Activated CD8-positive, alpha-beta memory T cell treated with anti-CD3 and anti-CD28 coated beads, Interleukin-2, amount 50 U/mL, for 1 hour (primary cell): ENCODE measurements around the gene ARFGEF3.
"Not testable (repeated sequence)": the region's sequence is repeated elsewhere in the genome, so short reads cannot be mapped to it uniquely, and the experiment has no call there.

Source experiments
- DNase-seq: peaks from one replicate; pipeline ENCODE4 v3.0.0-alpha.2; 2020; ENCODE audit errors: extremely low read depth

ARFGEF3 gene

DNA sequence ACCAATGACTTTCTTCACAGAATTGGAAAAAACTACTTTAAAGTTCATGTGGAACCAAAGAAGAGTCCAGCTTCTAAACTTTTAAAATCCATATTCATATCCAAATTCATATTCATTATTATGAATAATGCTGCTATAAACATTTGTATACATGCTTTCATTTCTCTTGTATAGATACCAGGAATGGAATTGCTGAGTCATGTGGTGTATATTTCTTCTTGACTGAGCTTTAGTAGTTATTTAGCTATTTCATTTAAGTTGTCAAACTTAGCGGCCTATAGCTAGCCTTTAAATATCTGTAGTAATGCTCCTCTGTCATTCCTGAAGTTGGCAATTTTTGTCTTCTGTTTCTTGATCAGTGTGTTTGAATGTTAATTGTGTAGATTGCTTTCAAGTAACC, 196.2 kb downstream of the ARFGEF3 start:
- DNase-seq = no peak

DNA sequence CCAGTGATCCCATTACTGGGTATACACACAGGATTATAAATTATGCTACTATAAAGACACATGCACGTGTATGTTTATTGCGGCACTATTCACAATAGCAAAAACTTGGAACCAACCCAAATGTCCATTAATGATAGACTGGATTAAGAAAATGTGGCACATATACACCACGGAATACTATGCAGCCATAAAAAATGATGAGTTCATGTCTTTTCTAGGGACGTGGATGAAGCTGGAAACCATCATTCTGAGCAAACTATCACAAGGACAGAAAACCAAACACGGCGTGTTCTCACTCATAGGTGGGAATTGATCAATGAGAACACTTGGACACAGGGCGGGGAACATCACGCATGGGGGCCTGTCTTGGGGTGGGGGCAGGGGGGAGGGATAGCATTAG, 206.9 kb downstream of the ARFGEF3 start:
- DNase-seq = not testable (repeated sequence)

DNA sequence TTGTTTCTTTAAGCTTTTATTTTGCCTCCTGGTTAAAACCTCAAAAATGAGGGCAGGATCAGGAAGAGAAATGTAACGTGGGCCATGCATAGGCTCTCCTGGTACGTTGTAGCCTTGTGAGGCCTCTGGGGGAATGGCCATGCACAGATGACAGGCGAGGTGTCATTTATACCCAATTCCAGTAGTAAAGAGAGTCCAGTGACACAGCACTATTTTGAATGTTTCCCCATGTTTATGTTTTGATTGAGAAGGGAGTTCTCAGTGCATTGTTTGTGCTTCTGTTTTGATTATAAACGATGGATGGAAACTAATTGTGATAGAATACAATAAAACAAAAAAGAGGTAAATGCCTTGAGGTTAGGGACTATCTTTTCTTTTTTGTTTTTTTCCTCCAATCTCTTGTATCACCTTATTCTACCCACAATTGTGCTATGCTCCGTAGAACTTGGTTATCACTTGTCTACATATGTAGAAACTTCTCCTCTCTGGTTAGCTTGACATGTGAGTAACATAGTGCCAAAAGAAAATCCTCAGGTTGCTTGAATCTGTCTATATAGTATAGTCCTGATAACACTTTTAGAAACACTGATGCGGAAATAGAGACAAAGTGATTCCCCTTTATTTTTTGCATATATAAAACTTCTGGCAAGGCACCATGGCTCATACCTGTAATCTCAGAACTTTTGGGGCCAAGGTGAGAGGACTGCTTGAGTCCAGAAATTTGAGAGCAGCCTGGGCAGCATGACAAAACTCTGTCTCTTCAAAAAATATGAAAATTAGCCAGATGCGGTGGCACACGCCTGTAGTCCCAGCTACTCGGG, 209.1 kb downstream of the ARFGEF3 start:
- no peak for DNase-seq

DNA sequence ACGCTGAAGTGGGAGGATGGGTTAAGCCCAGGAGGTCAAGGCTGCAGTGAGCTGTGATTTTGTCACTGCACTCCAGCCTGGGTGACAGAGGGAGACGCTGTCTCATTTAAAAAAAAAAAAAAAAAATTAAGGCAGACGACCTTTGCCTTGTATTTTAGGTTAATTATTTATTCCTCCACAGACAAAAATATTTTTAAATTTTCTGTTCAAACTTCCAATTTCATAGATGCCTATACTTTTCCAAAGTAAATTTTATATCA, 209.6 kb downstream of the ARFGEF3 start:
- DNase-seq = no peak

DNA sequence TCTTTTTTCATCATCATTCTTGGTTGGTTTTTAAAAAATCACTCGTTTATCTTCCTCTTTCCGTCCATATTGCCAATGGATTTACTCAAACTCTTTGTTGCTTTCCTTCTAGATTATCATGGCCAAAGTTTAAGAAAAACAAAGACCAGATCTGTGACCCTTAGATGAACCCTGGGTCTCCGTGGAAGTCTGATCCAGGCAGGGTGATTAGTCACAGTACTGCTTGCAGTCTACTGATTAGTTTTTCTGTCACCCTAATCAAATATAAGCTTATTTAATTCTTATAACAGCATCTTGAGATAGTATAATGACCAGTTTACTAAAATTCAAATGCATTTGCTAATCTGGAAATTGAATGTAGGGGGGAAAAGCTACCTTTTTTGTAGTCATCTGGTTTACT, 210.0 kb downstream of the ARFGEF3 start:
- no peak for DNase-seq

DNA sequence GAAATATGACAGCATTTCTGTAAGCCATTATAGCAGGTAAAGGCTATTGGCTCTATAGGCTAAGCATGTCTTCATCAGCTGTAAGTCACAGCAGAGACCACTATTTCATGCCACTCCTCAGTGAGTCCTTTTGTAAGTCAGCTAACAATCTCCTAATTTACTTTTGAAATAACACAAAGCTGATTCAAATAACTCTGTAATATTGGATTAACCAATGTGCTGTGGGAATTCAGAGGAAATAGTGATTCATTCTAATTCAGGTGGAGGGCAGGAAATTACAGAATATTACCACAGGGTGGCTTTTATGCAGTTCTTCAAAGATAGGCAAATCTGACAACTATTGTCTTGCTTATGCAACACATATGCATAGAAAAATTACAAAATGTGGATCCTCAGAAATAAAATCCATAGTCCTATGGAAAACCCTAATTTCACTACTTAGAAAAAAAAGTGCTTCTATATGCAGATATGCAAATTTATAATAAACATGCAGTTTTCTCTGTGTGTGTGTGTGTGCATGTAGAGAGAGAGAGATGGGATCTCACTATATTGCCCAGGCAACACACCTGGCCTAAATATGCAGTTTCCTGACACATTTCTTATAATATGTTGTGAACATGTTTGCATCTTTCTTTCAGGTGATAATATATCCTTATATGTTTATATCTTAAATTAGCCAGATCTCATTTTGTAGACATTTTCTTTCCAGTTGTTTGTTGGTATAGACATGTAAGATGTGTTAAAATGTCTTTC, 211.1 kb downstream of the ARFGEF3 start:
- DNase-seq = no peak

DNA sequence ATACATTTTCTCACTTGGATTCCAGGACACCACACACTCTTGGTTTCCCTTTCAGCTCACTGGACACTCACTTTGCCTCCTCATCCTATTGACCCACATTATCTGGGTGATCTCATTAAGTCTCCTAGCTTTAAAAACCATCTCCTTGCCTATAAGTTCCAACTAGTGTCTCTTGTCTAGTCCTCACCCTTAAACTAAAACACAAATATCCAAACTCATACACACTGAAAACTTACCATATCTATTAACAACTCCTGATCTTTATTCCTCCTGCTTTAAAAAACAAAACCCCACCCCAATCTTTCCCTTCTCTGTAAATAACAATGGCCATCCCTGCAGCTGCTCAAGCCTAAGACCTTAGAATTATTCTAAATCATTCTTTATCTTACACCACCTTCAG, 212.5 kb downstream of the ARFGEF3 start:
- DNase-seq = no peak

DNA sequence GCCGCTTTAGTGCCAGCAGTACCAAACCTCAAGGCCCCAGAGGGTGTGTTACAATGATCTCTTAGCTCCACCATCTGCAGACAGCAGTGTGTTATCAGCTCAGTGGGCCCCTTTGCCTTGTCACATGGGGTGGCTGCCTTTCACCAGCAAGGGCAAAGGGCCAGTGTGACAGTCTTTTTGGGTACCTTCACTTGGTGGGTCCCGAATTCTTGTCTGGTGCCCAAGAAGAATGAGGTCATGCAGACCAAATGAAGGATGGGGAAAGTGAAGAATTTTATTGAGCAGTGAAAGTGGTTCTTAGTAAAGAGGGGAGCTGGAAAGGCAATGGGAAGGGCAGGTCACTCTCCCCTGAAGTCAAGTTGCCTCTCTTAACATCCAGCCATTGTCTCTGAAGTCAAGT, 213.1 kb downstream of the ARFGEF3 start:
- no peak for DNase-seq

DNA sequence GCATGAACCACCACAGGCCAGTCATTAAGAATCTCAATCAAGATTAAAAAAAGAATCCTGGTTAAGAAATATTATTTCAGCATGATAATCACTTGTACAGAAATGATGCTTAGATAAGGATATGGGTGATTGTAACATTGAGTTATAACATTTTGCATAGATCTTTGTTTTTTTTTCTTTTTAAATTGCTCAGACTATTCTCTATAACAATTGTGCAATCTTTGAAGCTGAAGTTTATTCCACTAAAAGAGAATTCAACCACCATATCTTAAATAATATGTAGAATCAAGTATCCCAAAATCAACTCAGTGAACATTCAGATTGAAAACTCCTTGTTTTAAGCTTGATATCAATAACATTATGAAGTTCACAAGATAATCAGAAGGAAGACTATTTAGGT, 215.3 kb downstream of the ARFGEF3 start:
- DNase-seq = no peak

DNA sequence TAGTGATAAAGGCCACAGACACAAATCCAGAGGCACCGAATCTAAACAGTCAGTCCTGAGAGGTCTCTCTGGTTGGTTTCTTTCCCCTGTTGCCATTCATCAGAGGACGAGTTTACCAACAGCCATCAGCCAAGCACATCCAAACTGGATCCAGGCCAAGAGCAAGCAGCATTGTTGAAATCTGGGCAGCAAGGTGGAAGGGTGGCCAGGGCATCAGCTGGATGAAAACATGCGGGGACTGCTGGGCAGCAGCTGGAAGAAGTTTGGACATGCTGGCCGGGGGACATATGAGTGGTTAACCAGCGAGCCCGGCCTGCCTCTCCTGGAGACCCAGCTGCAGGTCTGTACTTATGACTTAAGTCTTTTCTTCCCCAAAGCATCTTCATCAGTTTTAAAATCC, 216.1 kb downstream of the ARFGEF3 start, which contains the start of gene SMIM28:
Gene SMIM28 (plus strand): TSS at position 62 of the 400 bp plus-strand sequence. CDS start 168 bp downstream, at position 230.
- DNase-seq = no peak

DNA sequence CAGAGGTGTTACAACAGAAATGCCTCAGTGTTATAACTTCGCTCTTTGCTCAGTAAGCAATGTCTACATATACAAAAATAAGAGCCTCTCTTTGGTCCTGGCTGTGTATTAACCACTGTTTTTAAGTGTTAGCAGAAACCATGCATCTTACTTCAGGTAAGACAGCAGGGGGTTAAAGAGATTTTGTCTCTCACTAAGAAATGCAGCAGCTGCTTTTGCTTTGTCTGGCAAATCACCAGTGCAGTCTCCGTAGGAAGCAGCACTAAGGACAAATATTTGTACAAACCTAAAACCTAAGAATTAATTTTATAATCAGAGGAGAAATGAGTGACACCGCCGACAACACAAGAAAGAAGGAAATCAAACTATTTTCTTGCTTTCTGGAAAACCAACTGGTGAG, 216.7 kb downstream of the ARFGEF3 start:
- DNase-seq = no peak

DNA sequence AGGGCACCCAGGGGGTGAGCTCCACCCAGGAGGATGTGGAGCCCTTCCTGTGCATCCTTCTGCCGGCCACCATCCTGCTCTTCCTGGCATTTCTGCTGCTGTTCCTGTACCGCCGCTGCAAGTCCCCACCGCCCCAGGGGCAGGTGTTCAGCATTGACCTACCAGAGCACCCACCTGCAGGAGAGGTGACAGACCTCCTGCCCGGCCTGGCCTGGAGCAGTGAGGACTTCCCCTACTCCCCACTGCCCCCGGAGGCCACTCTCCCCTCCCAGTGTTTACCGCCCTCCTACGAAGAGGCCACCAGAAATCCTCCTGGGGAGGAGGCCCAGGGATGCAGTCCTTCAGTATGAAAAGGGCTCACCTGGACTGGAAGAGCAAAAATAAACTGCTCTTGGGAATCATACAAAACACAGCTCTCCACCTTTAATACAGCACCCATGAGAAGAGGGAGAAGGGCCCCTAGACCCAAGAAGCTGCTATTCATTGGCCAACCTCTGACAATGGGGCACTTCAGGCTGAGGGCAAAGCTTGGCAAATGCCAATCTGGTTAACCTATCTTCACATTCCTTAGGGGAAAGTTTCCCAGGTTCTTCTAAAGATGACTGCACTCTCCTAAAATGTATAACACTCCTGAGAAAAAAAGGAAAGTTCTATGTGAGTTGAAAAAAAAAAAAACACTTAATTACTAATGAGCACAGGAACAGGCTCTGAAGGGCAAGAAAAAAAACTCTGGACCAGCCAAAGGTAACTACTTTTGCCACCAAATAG, 220.9 kb downstream of the ARFGEF3 start:
- DNase-seq = no peak

DNA sequence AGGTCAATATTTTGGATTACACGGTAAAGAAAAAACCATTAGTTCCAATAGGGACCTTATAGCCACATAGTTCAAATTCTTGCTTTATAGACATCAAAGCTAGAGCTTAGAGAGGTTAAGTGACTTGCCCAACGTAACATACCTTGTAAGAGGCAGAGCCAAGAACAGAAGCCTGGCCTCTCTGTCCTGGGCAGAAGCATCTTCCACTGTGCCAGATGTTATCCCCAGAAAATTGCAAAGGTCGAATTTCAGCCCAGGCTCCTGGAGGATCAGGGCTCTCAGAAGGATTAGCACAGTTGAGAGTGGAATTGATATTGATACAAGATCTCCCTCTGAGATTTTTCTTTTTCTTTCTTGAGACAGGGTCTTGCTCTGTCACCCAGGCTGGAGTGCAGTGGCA, 222.0 kb downstream of the ARFGEF3 start:
- no peak for DNase-seq

DNA sequence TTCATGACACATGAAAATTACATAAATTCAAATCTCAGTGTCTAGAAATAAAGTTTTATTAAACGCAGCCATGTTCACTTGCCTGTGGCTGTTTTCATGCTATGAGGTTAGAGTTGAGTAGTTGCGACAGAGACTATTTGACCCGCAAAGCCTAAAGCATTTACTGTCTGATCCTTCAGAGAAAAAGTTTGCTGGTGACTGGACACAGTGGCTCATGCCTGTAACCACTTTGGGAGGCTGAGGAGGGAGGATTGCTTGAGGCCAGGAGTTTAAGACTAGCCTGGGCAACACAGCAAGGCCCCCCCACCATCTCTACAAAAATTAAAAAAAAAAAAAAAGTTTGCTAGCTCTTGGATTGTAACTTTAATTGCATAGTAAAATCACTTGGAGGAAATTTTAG, 225.2 kb downstream of the ARFGEF3 start:
- no peak for DNase-seq

DNA sequence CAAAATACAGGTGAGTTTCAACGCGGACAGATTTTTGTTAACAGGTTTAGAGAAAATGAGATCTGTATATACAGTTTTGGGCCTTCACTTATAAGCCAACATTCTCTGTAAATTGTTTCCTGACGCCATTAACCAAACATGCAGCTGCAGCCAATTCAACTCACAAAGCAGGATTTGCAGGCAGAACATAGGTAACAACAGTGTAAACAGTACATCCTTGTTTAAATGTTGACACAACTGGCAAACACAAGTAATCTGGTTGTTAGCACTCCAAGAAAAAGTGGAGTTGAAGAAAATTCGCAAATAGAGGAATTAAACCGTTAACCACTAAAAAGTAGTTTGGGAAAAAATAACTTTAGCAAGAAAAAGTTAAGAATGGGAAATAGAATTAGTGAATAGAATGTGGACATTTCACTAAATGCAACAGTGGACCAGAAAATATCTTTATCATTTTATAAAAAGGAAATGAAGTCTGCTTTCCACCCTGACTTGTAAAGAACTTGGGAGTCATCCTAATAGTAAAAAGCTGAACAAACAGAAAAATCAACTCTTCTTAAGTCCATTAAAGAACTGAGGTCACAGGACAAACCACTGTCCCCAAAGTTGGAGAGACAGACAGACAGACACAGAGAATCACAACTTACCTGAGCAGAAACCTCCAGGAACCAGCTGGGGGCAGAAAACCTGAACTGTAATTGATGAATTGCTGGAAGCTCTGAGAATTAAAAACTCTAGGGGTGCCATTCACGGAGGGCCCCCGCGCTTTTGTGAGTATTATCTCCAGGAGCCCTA, 226.0 kb downstream of the ARFGEF3 start:
- no peak for DNase-seq

DNA sequence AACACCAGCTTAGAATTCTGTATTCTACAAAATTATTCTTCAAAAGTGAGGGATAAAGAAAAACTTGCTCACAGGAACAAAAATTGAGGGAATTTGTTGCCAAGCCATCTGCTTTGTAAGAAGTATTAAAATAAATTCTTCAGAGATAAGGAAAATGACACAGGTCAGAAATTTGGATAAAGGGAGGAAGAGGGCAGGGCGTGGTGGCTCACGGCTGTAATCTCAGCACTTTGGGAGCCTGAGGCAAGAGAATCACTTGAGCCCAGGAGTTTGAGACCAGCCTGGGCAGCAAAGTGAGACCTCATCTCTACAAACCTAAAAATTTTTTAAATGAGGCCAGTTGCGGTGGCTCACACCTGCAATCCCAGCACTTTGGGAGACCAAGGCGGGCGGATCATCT, 227.8 kb downstream of the ARFGEF3 start:
- DNase-seq = no peak
